ENCODE data around the gene DVL3.

DVL3 gene

GRCh38 chr3:184203526-184203925, 48.3 kb downstream of the DVL3 start:
- DNase-seq (ENCODE audit: low read depth) = no peak
- no peak for TF ChIP-seq CTCF (conservative IDR thresholded peaks at IDR 0.05; ENCODE audit: low read depth, low read length)
- H3K4me3 ChIP-seq (ENCODE audit: low read length) = no peak overlapping the region

GRCh38 chr3:184209146-184209923, 54.2 kb downstream of the DVL3 start:
- no peak for DNase-seq (ENCODE audit: low read depth)
- no peak for TF ChIP-seq CTCF (conservative IDR thresholded peaks at IDR 0.05; ENCODE audit: low read depth, low read length)
- no peak overlapping the region for H3K4me3 ChIP-seq (ENCODE audit: low read length)

GRCh38 chr3:184211297-184211696, 56.1 kb downstream of the DVL3 start:
- no peak for TF ChIP-seq CTCF (conservative IDR thresholded peaks at IDR 0.05; ENCODE audit: low read depth, low read length)
- H3K4me3 ChIP-seq (ENCODE audit: low read length) = no peak overlapping the region
- DNase-seq (ENCODE audit: low read depth) = no peak

GRCh38 chr3:184211718-184212117, 56.5 kb downstream of the DVL3 start:
- DNase-seq (ENCODE audit: low read depth) = no peak
- H3K4me3 ChIP-seq (ENCODE audit: low read length) = no peak overlapping the region
- no peak for TF ChIP-seq CTCF (conservative IDR thresholded peaks at IDR 0.05; ENCODE audit: low read depth, low read length)

- TF ChIP-seq CTCF (conservative IDR thresholded peaks at IDR 0.05; ENCODE audit: low read depth, low read length) = no peak
- no peak for DNase-seq (ENCODE audit: low read depth)
- no peak overlapping the region for H3K4me3 ChIP-seq (ENCODE audit: low read length)
Observed at GRCh38 chr3:184218814-184219213, 63.6 kb downstream of the DVL3 start.

- no peak overlapping the region for H3K4me3 ChIP-seq (ENCODE audit: low read length)
- DNase-seq (ENCODE audit: low read depth) = no peak
- TF ChIP-seq CTCF (conservative IDR thresholded peaks at IDR 0.05; ENCODE audit: low read depth, low read length) = no peak
Observed at GRCh38 chr3:184222521-184222920, 67.3 kb downstream of the DVL3 start.
